Measurements from ENCODE around the gene NAA60. TPM values are rescaled to one million over a fixed set of nuclear protein-coding genes. Genes with fewer than 3 reads are reported as not detected.

The NAA60 gene
- total RNA-seq, 1 donor from 2014 or later: 54.4 TPM

Other genes starting within 250 kb of the NAA60 start
- 7.8 TPM for gene ZNF200, start 208.5 kb upstream of the NAA60 start, total RNA-seq
- 1.8 TPM for gene MEFV, start 187.0 kb upstream of the NAA60 start, total RNA-seq
- 40.3 TPM for gene ZNF263, start 160.2 kb upstream of the NAA60 start, total RNA-seq
- 5.3 TPM for gene TIGD7, start 138.2 kb upstream of the NAA60 start, total RNA-seq
- 36.7 TPM for gene ZNF75A, start 138.2 kb upstream of the NAA60 start, total RNA-seq
- gene OR2C1, start 87.8 kb upstream of the NAA60 start, total RNA-seq: not detected
- gene ZSCAN32, start 42.7 kb upstream of the NAA60 start, total RNA-seq: 15.7 TPM
- gene ZNF174, start 42.5 kb upstream of the NAA60 start, total RNA-seq: 14.5 TPM
- 4.8 TPM for gene ZNF597, start 176 bp upstream of the NAA60 start, total RNA-seq
- gene C16orf90, start 51.8 kb downstream of the NAA60 start, total RNA-seq: not detected
- 34.3 TPM for gene CLUAP1, start 57.3 kb downstream of the NAA60 start, total RNA-seq
- gene NLRC3, start 133.7 kb downstream of the NAA60 start, total RNA-seq: 3.0 TPM
- 5.8 TPM for gene SLX4, start 167.9 kb downstream of the NAA60 start, total RNA-seq
- 18.0 TPM for gene DNASE1, start 211.0 kb downstream of the NAA60 start, total RNA-seq

Data from ureter (tissue), 1 donor.